ENCODE measurements around the gene ZDHHC1. TPM values are rescaled to one million over a fixed set of nuclear protein-coding genes. Genes with fewer than 3 reads are reported as not detected.
A peak's percentile ranks its signal among the peaks of the same experiment; 100 is the strongest.

Gene ZDHHC1
- total and polyA plus RNA-seq, 2 of the 13 experiments (the other 11 are each of a cell fraction or from before 2014, with no cell fraction given), result 0.51 to 1.1 TPM

DNA sequence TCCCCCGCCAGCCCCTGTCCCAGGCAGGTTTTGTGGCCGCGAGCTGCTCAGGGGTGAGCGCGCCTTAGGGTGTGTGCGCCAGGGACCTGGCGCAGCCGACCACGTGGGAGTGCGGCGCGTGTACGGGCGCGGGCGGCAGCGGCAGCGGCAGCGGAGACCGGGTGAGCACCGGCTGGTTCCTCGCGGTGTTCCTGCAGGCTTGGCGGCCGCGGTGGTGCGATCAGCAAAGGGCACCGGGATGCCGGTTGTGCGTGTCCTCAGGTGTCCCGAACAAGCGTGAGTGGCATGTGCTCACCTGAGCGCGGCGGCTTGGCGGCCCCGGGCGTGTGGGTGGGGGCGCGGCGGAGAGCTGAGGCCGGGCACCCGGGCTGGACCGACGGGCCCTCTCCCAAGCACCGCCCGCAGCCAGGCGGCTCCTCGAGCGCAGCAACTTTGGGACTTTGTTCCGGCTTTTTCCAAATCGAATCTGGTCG, 14.3 kb upstream of the ZDHHC1 start (continued):
- peak; percentile 80; the same call in 1 of the 2 replicates for TF ChIP-seq ZNF605 (CRISPR knock-in tag; IDR thresholded peaks at IDR 0.05)
- TF ChIP-seq ADNP (CRISPR knock-in tag; IDR thresholded peaks at IDR 0.05), result no peak
- no peak for TF ChIP-seq SP1 (IDR thresholded peaks at IDR 0.05)
- TF ChIP-seq SP1 (CRISPR knock-in tag; IDR thresholded peaks at IDR 0.05), result no peak; the same call in 1 of the 2 replicates
- TF ChIP-seq, protein P1, sequence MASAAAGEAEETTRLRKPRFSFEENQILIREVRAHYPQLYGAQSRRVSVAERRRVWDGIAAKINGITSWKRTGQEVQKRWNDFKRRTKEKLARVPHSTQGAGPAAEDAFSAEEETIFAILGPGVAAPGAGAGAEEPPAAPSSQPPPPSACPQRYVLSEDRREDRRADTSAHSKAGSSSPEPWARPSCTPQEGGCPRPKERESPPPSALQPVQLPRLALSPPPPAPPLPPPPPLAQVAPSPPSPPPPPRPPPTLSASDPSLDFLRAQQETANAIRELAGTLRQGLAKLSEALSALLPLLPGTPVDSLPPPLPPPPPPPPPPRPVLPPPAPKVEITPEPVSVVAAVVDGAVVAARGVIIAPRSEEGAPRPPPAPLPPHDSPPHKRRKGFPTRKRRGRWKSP (CRISPR knock-in tag; IDR thresholded peaks at IDR 0.05), result peak; percentile 89
- TF ChIP-seq ZNF724P (CRISPR knock-in tag; IDR thresholded peaks at IDR 0.05; ENCODE audit: borderline replicate concordance), result peak; percentile 83; the same call in 1 of the 2 replicates
- TF ChIP-seq, protein P2, sequence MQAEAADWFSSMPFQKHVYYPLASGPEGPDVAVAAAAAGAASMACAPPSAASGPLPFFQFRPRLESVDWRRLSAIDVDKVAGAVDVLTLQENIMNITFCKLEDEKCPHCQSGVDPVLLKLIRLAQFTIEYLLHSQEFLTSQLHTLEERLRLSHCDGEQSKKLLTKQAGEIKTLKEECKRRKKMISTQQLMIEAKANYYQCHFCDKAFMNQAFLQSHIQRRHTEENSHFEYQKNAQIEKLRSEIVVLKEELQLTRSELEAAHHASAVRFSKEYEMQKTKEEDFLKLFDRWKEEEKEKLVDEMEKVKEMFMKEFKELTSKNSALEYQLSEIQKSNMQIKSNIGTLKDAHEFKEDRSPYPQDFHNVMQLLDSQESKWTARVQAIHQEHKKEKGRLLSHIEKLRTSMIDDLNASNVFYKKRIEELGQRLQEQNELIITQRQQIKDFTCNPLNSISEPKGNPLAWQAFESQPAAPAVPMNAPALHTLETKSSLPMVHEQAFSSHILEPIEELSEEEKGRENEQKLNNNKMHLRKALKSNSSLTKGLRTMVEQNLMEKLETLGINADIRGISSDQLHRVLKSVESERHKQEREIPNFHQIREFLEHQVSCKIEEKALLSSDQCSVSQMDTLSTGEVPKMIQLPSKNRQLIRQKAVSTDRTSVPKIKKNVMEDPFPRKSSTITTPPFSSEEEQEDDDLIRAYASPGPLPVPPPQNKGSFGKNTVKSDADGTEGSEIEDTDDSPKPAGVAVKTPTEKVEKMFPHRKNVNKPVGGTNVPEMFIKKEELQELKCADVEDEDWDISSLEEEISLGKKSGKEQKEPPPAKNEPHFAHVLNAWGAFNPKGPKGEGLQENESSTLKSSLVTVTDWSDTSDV (CRISPR knock-in tag; IDR thresholded peaks at IDR 0.05), result peak; percentile 78; the same call in 1 of the 2 replicates
- peak; percentile 50 for TF ChIP-seq PHF8 (CRISPR knock-in tag; IDR thresholded peaks at IDR 0.05)
- no peak for TF ChIP-seq TOE1 (CRISPR knock-in tag; IDR thresholded peaks at IDR 0.05)
- TF ChIP-seq, protein P3, sequence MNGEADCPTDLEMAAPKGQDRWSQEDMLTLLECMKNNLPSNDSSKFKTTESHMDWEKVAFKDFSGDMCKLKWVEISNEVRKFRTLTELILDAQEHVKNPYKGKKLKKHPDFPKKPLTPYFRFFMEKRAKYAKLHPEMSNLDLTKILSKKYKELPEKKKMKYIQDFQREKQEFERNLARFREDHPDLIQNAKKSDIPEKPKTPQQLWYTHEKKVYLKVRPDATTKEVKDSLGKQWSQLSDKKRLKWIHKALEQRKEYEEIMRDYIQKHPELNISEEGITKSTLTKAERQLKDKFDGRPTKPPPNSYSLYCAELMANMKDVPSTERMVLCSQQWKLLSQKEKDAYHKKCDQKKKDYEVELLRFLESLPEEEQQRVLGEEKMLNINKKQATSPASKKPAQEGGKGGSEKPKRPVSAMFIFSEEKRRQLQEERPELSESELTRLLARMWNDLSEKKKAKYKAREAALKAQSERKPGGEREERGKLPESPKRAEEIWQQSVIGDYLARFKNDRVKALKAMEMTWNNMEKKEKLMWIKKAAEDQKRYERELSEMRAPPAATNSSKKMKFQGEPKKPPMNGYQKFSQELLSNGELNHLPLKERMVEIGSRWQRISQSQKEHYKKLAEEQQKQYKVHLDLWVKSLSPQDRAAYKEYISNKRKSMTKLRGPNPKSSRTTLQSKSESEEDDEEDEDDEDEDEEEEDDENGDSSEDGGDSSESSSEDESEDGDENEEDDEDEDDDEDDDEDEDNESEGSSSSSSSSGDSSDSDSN (CRISPR knock-in tag; IDR thresholded peaks at IDR 0.05), result peak; percentile 82
- TF ChIP-seq ZNF772 (CRISPR knock-in tag; IDR thresholded peaks at IDR 0.05), result peak; percentile 81; the same call in 1 of the 2 replicates
- peak; percentile 67; the same call in 1 of the 2 replicates for TF ChIP-seq KDM2A (CRISPR knock-in tag; IDR thresholded peaks at IDR 0.05; ENCODE audit: borderline replicate concordance, low read depth)
- TF ChIP-seq, protein P4, sequence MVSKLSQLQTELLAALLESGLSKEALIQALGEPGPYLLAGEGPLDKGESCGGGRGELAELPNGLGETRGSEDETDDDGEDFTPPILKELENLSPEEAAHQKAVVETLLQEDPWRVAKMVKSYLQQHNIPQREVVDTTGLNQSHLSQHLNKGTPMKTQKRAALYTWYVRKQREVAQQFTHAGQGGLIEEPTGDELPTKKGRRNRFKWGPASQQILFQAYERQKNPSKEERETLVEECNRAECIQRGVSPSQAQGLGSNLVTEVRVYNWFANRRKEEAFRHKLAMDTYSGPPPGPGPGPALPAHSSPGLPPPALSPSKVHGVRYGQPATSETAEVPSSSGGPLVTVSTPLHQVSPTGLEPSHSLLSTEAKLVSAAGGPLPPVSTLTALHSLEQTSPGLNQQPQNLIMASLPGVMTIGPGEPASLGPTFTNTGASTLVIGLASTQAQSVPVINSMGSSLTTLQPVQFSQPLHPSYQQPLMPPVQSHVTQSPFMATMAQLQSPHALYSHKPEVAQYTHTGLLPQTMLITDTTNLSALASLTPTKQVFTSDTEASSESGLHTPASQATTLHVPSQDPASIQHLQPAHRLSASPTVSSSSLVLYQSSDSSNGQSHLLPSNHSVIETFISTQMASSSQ (IDR thresholded peaks at IDR 0.05; ENCODE audit: low read depth), result no peak
- TF ChIP-seq, protein P4 (CRISPR knock-in tag; IDR thresholded peaks at IDR 0.05; ENCODE audit: borderline replicate concordance), result peak; percentile 80; the same call in 1 of the 2 replicates
- no peak for TF ChIP-seq ZNF326 (CRISPR knock-in tag; IDR thresholded peaks at IDR 0.05; ENCODE audit: borderline replicate concordance)
- no peak for TF ChIP-seq NR3C1 (CRISPR knock-in tag; IDR thresholded peaks at IDR 0.05)
- TF ChIP-seq THAP11 (CRISPR knock-in tag; IDR thresholded peaks at IDR 0.05), result 0 out of 2 replicates have a peak, but pooled peaks have one; percentile 39
- TF ChIP-seq TOPORS (CRISPR knock-in tag; IDR thresholded peaks at IDR 0.05), result peak; percentile 68; the same call in 1 of the 2 replicates
- 0 out of 2 replicates have a peak, but pooled peaks have one; percentile 18 for TF ChIP-seq ZNF331 (CRISPR knock-in tag; IDR thresholded peaks at IDR 0.05)
- TF ChIP-seq ZNF24 (IDR thresholded peaks at IDR 0.05), result no peak
- TF ChIP-seq ARNTL (CRISPR knock-in tag; IDR thresholded peaks at IDR 0.05), result no peak; the same call in none of the 2 replicates

Data from HepG2 (cell line).